ENCODE results near the gene TFPI. TPM values are rescaled to one million over a fixed set of nuclear protein-coding genes. Genes with fewer than 3 reads are reported as not detected.
"Not testable (repeated sequence)": the region's sequence is repeated elsewhere in the genome, so short reads cannot be mapped to it uniquely, and the experiment has no call there.

The TFPI gene
- total RNA-seq, 2 donors from 2014 or later = 8.8 to 23.4 TPM

GRCh38 chr2:187575751-187576067 is 21.5 kb upstream of the TFPI start:
- DNase-seq = no peak
- no peak overlapping the region for H3K4me3 ChIP-seq
- no peaks in the 10 kb centered on the region for H3K27me3 ChIP-seq
- no peak for TF ChIP-seq CTCF (IDR thresholded peaks at IDR 0.05)
- no peak overlapping the region for H3K27ac ChIP-seq
- H3K36me3 ChIP-seq = no peaks in the 10 kb centered on the region
- no peaks in the 10 kb centered on the region for H3K4me1 ChIP-seq
- H3K9me3 ChIP-seq = no peaks in the 10 kb centered on the region
- no peak overlapping the region for H3K9ac ChIP-seq (ENCODE audit: low read depth in 2 of 2, low read length in 2 of 2)
- intact Hi-C loops (cut with DNase I) = no loop called here

DNA sequence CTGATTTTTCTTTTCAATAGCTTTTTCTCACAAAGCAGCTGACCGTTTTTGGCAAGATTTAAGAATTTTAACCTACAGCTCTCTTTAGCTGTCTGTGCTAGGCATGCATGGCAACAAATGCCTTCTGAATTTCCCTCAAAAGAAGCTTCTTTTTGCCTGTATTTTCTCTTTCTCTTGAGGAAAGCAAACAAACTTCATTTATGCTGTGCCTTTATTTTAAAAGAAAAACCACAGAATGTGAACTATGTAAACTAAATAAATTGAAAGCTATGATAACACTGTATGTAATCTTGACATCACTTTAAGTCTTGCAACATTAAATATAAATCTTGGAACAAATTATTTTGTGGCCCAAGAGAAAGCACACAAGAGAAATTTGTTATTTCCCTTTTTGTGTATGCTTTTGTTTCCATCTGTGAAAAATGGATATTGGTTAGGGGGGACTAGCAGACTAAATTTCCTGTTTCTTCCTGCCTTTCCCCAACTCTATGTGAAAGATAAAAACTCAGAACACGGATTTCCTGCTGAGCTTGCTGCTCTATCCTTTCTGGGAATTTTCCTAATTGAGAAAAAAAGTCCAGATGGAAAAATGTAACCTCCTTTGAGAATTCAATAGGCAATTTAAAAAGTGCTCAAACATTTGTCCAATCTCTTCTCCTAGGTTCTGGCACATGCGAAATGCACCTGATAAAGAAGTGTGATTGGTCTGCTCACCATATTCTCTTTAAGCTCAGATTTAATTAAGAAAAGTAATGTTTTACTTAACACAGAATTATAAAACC is 20.9 kb upstream of the TFPI start:
- Histone ChIP-seq H3K9ac (ENCODE audit: low read depth in 2 of 2, low read length in 2 of 2) (no peak overlapping the region), H3K27me3 (no peaks in the 10 kb centered on the region), H3K27ac (no peak overlapping the region), H3K4me3 (no peak overlapping the region), H3K4me1 (no peaks in the 10 kb centered on the region), H3K36me3 (no peaks in the 10 kb centered on the region), H3K9me3 (no peaks in the 10 kb centered on the region)
- intact Hi-C loops (cut with DNase I) = no loop called here
- no peak for DNase-seq
- no peak for TF ChIP-seq CTCF (IDR thresholded peaks at IDR 0.05)

GRCh38 chr2:187573722-187574121 is 19.5 kb upstream of the TFPI start:
- DNase-seq = no peak
- Histone ChIP-seq H3K9ac (ENCODE audit: low read depth in 2 of 2, low read length in 2 of 2) (no peak overlapping the region), H3K4me3 (no peak overlapping the region), H3K27ac (no peak overlapping the region), H3K4me1 (no peaks in the 10 kb centered on the region), H3K27me3 (no peaks in the 10 kb centered on the region), H3K9me3 (no peaks in the 10 kb centered on the region), H3K36me3 (no peaks in the 10 kb centered on the region)
- TF ChIP-seq CTCF (IDR thresholded peaks at IDR 0.05) = no peak
- intact Hi-C loops (cut with DNase I) = no loop called here

GRCh38 chr2:187571996-187572395 is 17.8 kb upstream of the TFPI start:
- H3K36me3 ChIP-seq; DNase-seq; H3K9ac ChIP-seq (ENCODE audit: low read depth in 2 of 2, low read length in 2 of 2); intact Hi-C loops (cut with DNase I); H3K4me1 ChIP-seq; H3K4me3 ChIP-seq; H3K27me3 ChIP-seq; H3K27ac ChIP-seq; H3K9me3 ChIP-seq: not testable (repeated sequence)

- no peak for TF ChIP-seq CTCF (IDR thresholded peaks at IDR 0.05)
- H3K9me3 ChIP-seq = no peaks in the 10 kb centered on the region
- no peaks in the 10 kb centered on the region for H3K36me3 ChIP-seq
- H3K27me3 ChIP-seq = no peaks in the 10 kb centered on the region
- H3K9ac ChIP-seq (ENCODE audit: low read depth in 2 of 2, low read length in 2 of 2) = no peak overlapping the region
- DNase-seq = no peak
- no peak overlapping the region for H3K27ac ChIP-seq
- H3K4me3 ChIP-seq = no peak overlapping the region
- intact Hi-C loops (cut with DNase I) = no loop called here
- H3K4me1 ChIP-seq = no peaks in the 10 kb centered on the region
Measured at GRCh38 chr2:187569571-187569970, 15.3 kb upstream of the TFPI start.

- Histone ChIP-seq H3K27ac (no peak overlapping the region), H3K36me3 (no peaks in the 10 kb centered on the region), H3K9me3 (no peaks in the 10 kb centered on the region), H3K27me3 (no peaks in the 10 kb centered on the region), H3K4me3 (no peak overlapping the region), H3K9ac (ENCODE audit: low read depth in 2 of 2, low read length in 2 of 2) (no peak overlapping the region), H3K4me1 (no peaks in the 10 kb centered on the region)
- intact Hi-C loops (cut with DNase I) = no loop called here
- TF ChIP-seq CTCF (IDR thresholded peaks at IDR 0.05) = no peak
- no peak for DNase-seq
Measured at GRCh38 chr2:187569042-187569441, 14.8 kb upstream of the TFPI start.
